SK-N-SH treated with all-trans-retinoic acid at 6 μM for 48 hours (cell line): Measurements from ENCODE around the gene TLL1.

Source experiments
- BACH2 ChIP-seq: fragments of 250-450 bp; sonication (Bioruptor Pico); IDR thresholded peaks from 2 replicates; pipeline ENCODE4 v1.9.0; 2021; ENCODE audit warnings: mild to moderate bottlenecking, borderline replicate concordance
- CREB5 ChIP-seq: fragments of 250-450 bp; sonication (Bioruptor Pico); IDR thresholded peaks from 2 replicates; pipeline ENCODE4 v1.5.1; 2020; ENCODE audit warnings: low read depth, mild to moderate bottlenecking, moderate library complexity
- CSDC2 ChIP-seq: fragments of 250-450 bp; sonication (Bioruptor Pico); IDR thresholded peaks from 2 replicates; pipeline ENCODE4 v1.5.0; 2020; ENCODE audit warnings: mild to moderate bottlenecking, moderate library complexity
- ISL1 ChIP-seq: fragments of 250-450 bp; sonication (Bioruptor Pico); IDR thresholded peaks from 2 replicates; pipeline ENCODE4 v2.1.2; 2022; ENCODE audit warnings: mild to moderate bottlenecking, moderate library complexity
- TSHZ2 ChIP-seq: fragments of 250-450 bp; sonication (Bioruptor Pico); IDR thresholded peaks from 2 replicates; pipeline ENCODE4 v1.5.0; 2020; ENCODE audit warnings: mild to moderate bottlenecking, moderate library complexity
- ZFP3 ChIP-seq: fragments of 250-450 bp; sonication (Bioruptor Pico); IDR thresholded peaks from 2 replicates; pipeline ENCODE4 v1.5.0; 2020; ENCODE audit warnings: mild to moderate bottlenecking, moderate library complexity
- ZNF70 ChIP-seq: fragments of 450-650 bp; formaldehyde crosslinking; IDR thresholded peaks from 2 replicates; pipeline ENCODE4 v1.5.0; 2020; ENCODE audit warnings: mild to moderate bottlenecking, moderate library complexity
- ZNF8 ChIP-seq: fragments of 450-650 bp; formaldehyde crosslinking; IDR thresholded peaks from 2 replicates; pipeline ENCODE4 v1.5.0; 2020; ENCODE audit warnings: mild to moderate bottlenecking, moderate library complexity
- TF ChIP-seq, protein P1 (sequence below): fragments of 250-450 bp; sonication (Bioruptor Pico); IDR thresholded peaks from 2 replicates; pipeline ENCODE4 v1.8.0; 2020; ENCODE audit warnings: mild to moderate bottlenecking, moderate library complexity, borderline replicate concordance

- TF ChIP-seq CSDC2 (CRISPR knock-in tag) (no peak), CREB5 (CRISPR knock-in tag) (no peak), ZNF70 (CRISPR knock-in tag) (no peak), TSHZ2 (CRISPR knock-in tag) (no peak), ZFP3 (CRISPR knock-in tag) (no peak), ISL1 (CRISPR knock-in tag) (no peak), BACH2 (CRISPR knock-in tag) (no peak), ZNF8 (no peak)
- TF ChIP-seq, protein P1, sequence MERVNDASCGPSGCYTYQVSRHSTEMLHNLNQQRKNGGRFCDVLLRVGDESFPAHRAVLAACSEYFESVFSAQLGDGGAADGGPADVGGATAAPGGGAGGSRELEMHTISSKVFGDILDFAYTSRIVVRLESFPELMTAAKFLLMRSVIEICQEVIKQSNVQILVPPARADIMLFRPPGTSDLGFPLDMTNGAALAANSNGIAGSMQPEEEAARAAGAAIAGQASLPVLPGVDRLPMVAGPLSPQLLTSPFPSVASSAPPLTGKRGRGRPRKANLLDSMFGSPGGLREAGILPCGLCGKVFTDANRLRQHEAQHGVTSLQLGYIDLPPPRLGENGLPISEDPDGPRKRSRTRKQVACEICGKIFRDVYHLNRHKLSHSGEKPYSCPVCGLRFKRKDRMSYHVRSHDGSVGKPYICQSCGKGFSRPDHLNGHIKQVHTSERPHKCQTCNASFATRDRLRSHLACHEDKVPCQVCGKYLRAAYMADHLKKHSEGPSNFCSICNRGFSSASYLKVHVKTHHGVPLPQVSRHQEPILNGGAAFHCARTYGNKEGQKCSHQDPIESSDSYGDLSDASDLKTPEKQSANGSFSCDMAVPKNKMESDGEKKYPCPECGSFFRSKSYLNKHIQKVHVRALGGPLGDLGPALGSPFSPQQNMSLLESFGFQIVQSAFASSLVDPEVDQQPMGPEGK (CRISPR knock-in tag) = no peak
Measured at GRCh38 chr4:166067915-166068314, 194.9 kb downstream of the TLL1 start.
